Calu3 (cell line): Measurements from ENCODE around the gene DEGS1. TPM values are rescaled to one million over a fixed set of nuclear protein-coding genes. Genes with fewer than 3 reads are reported as not detected.

ENCODE experiments used
- BruUV-seq: library from RNA; stranded (reverse); fragments of 400-500 nt; replicated peaks from 2 replicates; lab custom pipeline; 2021; lab: Mats Ljungman, UMichigan
- CTCF ChIA-PET: fragments of 300-600 bp; sonication (Branson Sonifier 250); formaldehyde crosslinking; loops from one replicate; lab custom pipeline; 2022; ENCODE audit warnings: antibody characterized with exemption; lab: Charles Lee
- DNase-seq: peaks from one replicate; pipeline ENCODE4 v3.0.0; 2022
- H3K27ac Mint-ChIP-seq: one replicate; pipeline ENCODE4 v1.8.0; 2022; ENCODE audit warnings: mixed read lengths; ENCODE audit not compliant: unreplicated experiment
- H3K27me3 Mint-ChIP-seq: one replicate; pipeline ENCODE4 v1.8.0; 2022; ENCODE audit warnings: mixed read lengths; ENCODE audit not compliant: unreplicated experiment
- H3K36me3 Mint-ChIP-seq: one replicate; pipeline ENCODE4 v1.8.0; 2022; ENCODE audit warnings: mild to moderate bottlenecking, moderate library complexity, mixed read lengths; ENCODE audit not compliant: insufficient read depth, unreplicated experiment
- H3K4me1 Mint-ChIP-seq: one replicate; pipeline ENCODE4 v1.8.0; 2022; ENCODE audit warnings: mild to moderate bottlenecking, low read depth, mixed read lengths; ENCODE audit not compliant: unreplicated experiment
- H3K4me3 Mint-ChIP-seq: one replicate; pipeline ENCODE4 v1.8.0; 2022; ENCODE audit warnings: mild to moderate bottlenecking, low read depth, moderate library complexity, mixed read lengths; ENCODE audit not compliant: unreplicated experiment
- H3K9me3 Mint-ChIP-seq: one replicate; pipeline ENCODE4 v1.8.0; 2022; ENCODE audit warnings: low read depth, mixed read lengths; ENCODE audit not compliant: unreplicated experiment
- intact Hi-C: fragments of 100-400 bp; cut with micrococcal nuclease; formaldehyde crosslinking; loops from one replicate; pipeline ENCODE4 v1.10.0; 2022; ENCODE audit not compliant: unreplicated experiment
- total RNA-seq: library from RNA; stranded (reverse); gene quantifications from 2 replicates; pipeline ENCODE4 v1.2.3, GENCODE V29; 2022
- TF ChIP-seq, protein P1 (sequence below): fragments of 200-600 bp; IDR thresholded peaks from one replicate; pipeline ENCODE4 v1.8.0; 2022; ENCODE audit warnings: antibody characterized with exemption; ENCODE audit not compliant: unreplicated experiment

Gene DEGS1
- total RNA-seq, 1 experiment from 2014 or later: 72.5 TPM

GRCh38 chr1:224235813-224236493 is 52.9 kb downstream of the DEGS1 start:
- peaks cover 9% of the 10 kb centered on the region for H3K36me3 Mint-ChIP-seq
- no peaks in the 10 kb centered on the region for H3K9me3 Mint-ChIP-seq
- intact Hi-C loops: no loop called here
- H3K4me1 Mint-ChIP-seq: no peaks in the 10 kb centered on the region
- H3K4me3 Mint-ChIP-seq: no peak overlapping the region
- BruUV-seq: no TSS peak
- no peaks in the 10 kb centered on the region for H3K27me3 Mint-ChIP-seq
- CTCF ChIA-PET: no interaction called here
- no peak overlapping the region for H3K27ac Mint-ChIP-seq
- TF ChIP-seq, protein P1, sequence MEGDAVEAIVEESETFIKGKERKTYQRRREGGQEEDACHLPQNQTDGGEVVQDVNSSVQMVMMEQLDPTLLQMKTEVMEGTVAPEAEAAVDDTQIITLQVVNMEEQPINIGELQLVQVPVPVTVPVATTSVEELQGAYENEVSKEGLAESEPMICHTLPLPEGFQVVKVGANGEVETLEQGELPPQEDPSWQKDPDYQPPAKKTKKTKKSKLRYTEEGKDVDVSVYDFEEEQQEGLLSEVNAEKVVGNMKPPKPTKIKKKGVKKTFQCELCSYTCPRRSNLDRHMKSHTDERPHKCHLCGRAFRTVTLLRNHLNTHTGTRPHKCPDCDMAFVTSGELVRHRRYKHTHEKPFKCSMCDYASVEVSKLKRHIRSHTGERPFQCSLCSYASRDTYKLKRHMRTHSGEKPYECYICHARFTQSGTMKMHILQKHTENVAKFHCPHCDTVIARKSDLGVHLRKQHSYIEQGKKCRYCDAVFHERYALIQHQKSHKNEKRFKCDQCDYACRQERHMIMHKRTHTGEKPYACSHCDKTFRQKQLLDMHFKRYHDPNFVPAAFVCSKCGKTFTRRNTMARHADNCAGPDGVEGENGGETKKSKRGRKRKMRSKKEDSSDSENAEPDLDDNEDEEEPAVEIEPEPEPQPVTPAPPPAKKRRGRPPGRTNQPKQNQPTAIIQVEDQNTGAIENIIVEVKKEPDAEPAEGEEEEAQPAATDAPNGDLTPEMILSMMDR: no peak
- no peak for DNase-seq

- no TSS peak for BruUV-seq
- no peak for DNase-seq
- H3K36me3 Mint-ChIP-seq: peaks cover 5% of the 10 kb centered on the region
These were observed 54.3 kb downstream of the DEGS1 start for GRCh38 chr1:224237119-224237881.

DNA sequence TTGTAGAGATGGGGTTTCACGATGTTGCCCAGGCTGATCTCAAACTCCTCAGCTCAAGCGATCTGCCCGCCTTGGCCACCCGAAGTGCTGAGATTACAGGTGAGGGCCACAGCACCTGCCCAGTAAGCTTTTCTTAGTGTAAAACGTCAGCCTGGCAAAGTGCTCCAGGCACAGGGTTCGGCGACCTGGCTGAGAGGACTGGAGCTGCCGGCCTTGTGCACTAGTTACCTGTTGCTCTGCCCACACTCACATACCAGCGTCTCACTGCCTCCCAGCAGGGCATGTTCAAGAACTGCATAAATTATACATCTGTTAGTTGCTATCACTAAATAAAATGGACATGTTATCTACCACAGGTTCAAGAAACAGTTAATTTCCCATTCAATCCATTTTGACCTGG is 55.2 kb downstream of the DEGS1 start:
- no peaks in the 10 kb centered on the region for H3K9me3 Mint-ChIP-seq
- BruUV-seq: no TSS peak
- DNase-seq: no peak
- H3K27me3 Mint-ChIP-seq: no peaks in the 10 kb centered on the region
- intact Hi-C loops: no loop called here
- H3K4me1 Mint-ChIP-seq: no peaks in the 10 kb centered on the region
- H3K36me3 Mint-ChIP-seq: peaks cover 5% of the 10 kb centered on the region
- H3K27ac Mint-ChIP-seq: no peak overlapping the region
- no peak overlapping the region for H3K4me3 Mint-ChIP-seq
- CTCF ChIA-PET: interaction anchor here (1.3 kb wide), 1 partner anchor 29 kb away, joined by 3 read pairs; no protein-coding TSS in a partner anchor
- TF ChIP-seq, protein P1: no peak

More at GRCh38 chr1:224237119-224237881, 54.3 kb downstream of the DEGS1 start:
- Mint-ChIP-seq H3K4me3 (no peak overlapping the region), H3K27ac (no peak overlapping the region), H3K27me3 (no peaks in the 10 kb centered on the region), H3K9me3 (no peaks in the 10 kb centered on the region), H3K4me1 (no peaks in the 10 kb centered on the region)
- intact Hi-C loops: no loop called here
- TF ChIP-seq, protein P1: no peak
- CTCF ChIA-PET: interaction anchor here (1.3 kb wide), 1 partner anchor 30 kb away, joined by 3 read pairs; no protein-coding TSS in a partner anchor

DNA sequence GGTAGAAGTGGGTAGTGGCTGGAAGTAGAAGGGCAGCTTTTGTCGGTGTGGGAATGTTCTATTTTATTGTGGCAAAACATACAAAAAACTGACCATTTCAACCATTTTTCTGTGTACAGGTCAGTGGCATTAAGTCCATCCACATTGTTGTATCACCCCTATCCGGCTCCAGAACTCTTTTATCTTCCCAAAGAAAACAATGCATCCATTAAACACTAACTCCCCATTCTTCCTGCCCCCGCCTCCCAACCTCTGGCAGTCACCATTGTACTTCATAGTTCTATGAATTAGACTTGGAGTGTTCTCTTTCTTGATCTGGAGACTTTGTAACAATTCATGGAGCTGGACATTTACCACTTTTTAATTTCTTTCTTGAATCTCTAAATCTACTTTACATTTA is 55.7 kb downstream of the DEGS1 start:
- H3K9me3 Mint-ChIP-seq: no peaks in the 10 kb centered on the region
- no peaks in the 10 kb centered on the region for H3K27me3 Mint-ChIP-seq
- no peak overlapping the region for H3K4me3 Mint-ChIP-seq
- H3K36me3 Mint-ChIP-seq: peaks cover 5% of the 10 kb centered on the region
- intact Hi-C loops: no loop called here
- no peak overlapping the region for H3K27ac Mint-ChIP-seq
- no peak for DNase-seq
- CTCF ChIA-PET: interaction anchor here (1.3 kb wide), 1 partner anchor 29 kb away, joined by 3 read pairs; no protein-coding TSS in a partner anchor
- BruUV-seq: no TSS peak
- TF ChIP-seq, protein P1: no peak
- no peaks in the 10 kb centered on the region for H3K4me1 Mint-ChIP-seq

Other genes starting within 250 kb of the DEGS1 start
- 100 and 101 TPM in 2 replicates for gene FBXO28, start 69.1 kb upstream of the DEGS1 start, total RNA-seq
- 39.2 and 43.4 TPM in 2 replicates for gene NVL, start 146.9 kb downstream of the DEGS1 start, total RNA-seq
- gene CNIH4, start 173.6 kb downstream of the DEGS1 start, total RNA-seq: 79.9 and 91.4 TPM in 2 replicates